Measurements from ENCODE around the gene EMILIN1.
A peak's percentile ranks its signal among the peaks of the same experiment; 100 is the strongest.

The EMILIN1 gene

DNA sequence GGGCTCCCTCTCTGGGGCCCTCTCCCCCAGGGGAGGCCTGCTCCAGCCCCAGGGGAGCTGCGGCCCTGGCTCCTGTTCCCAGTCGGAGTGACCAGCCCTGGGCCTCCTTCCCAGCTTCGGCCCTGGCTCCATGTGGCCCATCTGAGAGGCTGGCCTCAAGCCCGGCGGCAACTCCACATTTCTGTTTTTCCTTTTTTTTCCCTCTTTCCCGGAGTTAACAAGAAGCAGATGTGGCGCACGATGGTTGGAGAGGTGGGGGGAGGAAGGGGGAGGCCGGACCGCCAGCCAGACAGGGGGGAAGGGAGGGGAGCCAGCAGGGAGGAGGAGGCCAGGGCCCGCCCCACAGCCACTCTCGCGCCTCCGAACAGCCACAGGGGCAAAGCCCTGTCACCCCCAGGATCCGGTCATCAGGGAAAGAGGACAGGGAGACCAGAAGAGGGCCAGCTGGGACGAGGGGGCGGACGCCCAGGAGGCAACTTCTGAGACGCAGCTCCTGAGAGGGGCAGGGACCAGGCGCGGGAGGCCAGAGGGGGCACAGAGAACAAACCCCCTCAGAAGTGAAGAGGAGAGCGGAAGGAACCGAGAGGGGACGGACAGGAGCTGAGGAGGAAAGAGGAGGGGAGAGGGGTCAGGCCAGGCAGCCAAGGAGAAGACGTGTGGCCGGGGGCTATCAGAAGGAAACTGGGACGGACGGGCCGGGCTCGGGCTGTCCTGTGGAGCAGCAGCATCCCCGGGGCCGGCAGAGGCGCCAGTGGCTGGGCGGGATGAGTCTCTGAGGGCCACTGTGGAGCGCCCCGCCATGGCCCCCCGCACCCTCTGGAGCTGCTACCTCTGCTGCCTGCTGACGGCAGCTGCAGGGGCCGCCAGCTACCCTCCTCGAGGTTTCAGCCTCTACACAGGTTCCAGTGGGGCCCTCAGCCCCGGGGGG, at the start of gene EMILIN1:
TSS of gene EMILIN1 (plus strand) at position 349 of the 928 bp plus-strand sequence. CDS start at position 800, 451 bp downstream.
- H3K36me3 ChIP-seq (ENCODE audit: control insufficient read depth in 1 of 2, insufficient read depth in 2 of 2, low read length in 2 of 2): peaks cover 0 to 13% of the 10 kb centered on the region in 2 donors
- H3K27me3 ChIP-seq (ENCODE audit: low read depth, low read length): no peaks in the 10 kb centered on the region
- no peaks in the 10 kb centered on the region for H3K9me3 ChIP-seq (ENCODE audit: control insufficient read depth in 1 of 2, low read length in 2 of 2)
- peak within 1 kb of the TSS; percentile 72 to 73 for H3K4me3 ChIP-seq (ENCODE audit: low read depth in 1 of 2, low read length in 2 of 2)
- H3K4me1 ChIP-seq (ENCODE audit: control insufficient read depth in 1 of 2, insufficient read depth in 2 of 2, low read length in 2 of 2): peaks cover 18 to 65% of the 10 kb centered on the region in 2 donors
- peak within 1 kb of the TSS; percentile 74 for H3K27ac ChIP-seq (ENCODE audit: low read length)

DNA sequence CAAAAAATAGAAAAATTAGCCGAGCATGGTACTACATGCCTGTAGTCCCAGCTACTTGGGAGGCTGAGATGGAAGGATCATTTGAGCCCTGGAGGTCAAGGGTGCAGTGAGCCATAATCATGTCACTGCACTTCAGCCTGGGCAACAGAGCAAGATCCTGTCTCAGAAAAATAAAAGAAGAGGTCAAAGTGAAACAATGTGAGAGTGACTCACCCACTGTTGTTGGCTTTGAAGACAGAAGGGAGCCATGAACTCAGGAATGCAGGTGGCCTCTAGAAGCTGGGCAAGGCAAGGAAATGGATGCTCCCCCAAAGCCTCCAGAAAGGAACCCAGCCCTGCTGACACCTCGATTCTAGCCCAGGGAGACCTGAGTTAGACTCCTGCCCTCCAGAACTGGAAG, 49.4 kb upstream of the EMILIN1 start:
- H3K36me3 ChIP-seq (ENCODE audit: control insufficient read depth in 1 of 2, insufficient read depth in 2 of 2, low read length in 2 of 2): peaks cover 9 to 28% of the 10 kb centered on the region in 2 donors
- H3K9me3 ChIP-seq (ENCODE audit: control insufficient read depth in 1 of 2, low read length in 2 of 2): no peaks in the 10 kb centered on the region
- no peaks in the 10 kb centered on the region for H3K27me3 ChIP-seq (ENCODE audit: low read depth, low read length)
- no peak overlapping the region for H3K27ac ChIP-seq (ENCODE audit: low read length)
- H3K4me3 ChIP-seq (ENCODE audit: low read depth in 1 of 2, low read length in 2 of 2): no peak overlapping the region
- H3K4me1 ChIP-seq (ENCODE audit: control insufficient read depth in 1 of 2, insufficient read depth in 2 of 2, low read length in 2 of 2): peaks cover 4 to 7% of the 10 kb centered on the region in 2 donors

DNA sequence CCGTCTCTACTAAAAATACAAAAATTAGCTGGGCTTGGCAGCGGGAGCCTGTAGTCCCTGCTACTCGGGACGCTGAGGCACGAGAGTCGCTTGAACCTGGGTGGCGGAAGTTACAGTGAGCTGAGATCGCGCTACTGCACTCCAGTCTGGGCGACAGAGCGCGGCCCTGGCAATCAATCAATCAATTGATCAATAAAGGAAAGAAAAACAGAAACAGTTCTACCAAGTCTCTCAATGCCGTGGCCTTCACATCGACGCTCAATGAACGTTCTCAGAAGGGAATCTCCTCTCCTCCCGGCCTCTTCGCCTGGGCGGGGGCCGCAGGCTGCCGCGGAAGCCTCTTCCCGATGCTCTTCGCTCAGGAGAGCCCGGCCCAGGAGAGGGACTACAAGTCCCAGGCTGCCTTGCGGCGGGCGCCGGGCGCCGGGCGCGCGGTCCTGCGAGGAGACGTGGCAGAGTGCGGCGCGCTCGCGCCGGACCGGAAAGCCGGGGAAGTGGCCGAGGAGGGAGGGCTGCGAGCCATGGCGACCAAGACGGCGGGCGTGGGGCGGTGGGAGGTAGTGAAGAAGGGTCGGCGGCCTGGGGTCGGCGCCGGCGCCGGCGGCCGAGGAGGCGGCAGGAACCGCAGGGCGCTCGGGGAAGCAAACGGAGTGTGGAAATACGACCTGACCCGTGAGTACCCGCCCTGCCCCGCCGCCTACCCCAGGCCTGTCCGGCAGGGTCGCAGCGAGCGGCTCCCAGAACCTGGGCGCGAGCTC, 45.7 kb upstream of the EMILIN1 start, which contains the start of gene TMEM214:
TSS of gene TMEM214 (plus strand) at position 471 of the 758 bp plus-strand sequence. CDS start at position 522, 51 bp downstream.
- H3K4me3 ChIP-seq (ENCODE audit: low read depth in 1 of 2, low read length in 2 of 2): peak within 1 kb of the TSS; percentile 84 to 86
- H3K27me3 ChIP-seq (ENCODE audit: low read depth, low read length): no peaks in the 10 kb centered on the region
- H3K9me3 ChIP-seq (ENCODE audit: control insufficient read depth in 1 of 2, low read length in 2 of 2): no peaks in the 10 kb centered on the region
- H3K4me1 ChIP-seq (ENCODE audit: control insufficient read depth in 1 of 2, insufficient read depth in 2 of 2, low read length in 2 of 2): peaks cover 8 to 16% of the 10 kb centered on the region in 2 donors
- H3K27ac ChIP-seq (ENCODE audit: low read length): peak within 1 kb of the TSS; percentile 82
- peaks cover 27 to 33% of the 10 kb centered on the region in 2 donors for H3K36me3 ChIP-seq (ENCODE audit: control insufficient read depth in 1 of 2, insufficient read depth in 2 of 2, low read length in 2 of 2)

DNA sequence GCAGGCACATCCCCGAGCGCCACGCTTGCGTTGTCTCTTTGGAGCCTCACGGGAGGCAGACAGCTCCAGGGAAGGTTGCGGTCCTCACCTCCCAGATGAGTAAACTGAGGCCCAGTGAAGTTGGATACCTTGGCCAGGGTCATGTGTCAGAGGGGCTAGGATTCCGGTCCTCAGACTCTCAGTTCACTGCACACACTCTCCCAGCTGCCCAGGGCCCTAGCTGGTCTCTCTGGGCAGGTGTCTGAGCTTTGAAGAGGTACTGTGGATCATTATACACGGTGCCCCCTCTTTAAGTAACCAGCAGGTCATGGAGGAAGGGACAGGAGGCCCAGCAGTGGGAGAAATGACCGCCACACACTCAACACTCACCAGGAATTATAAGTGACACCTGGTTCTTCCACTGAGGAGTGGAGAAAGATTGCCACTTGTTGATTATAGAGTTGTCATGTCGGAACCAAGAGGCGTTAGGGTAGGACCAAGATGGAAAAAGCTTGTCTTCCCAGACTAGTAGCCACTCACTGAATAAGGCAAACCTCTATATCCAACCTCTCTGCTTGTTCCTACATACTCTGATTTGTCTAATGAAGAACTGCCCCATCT, 45.1 kb upstream of the EMILIN1 start:
- peak overlapping the region; percentile 82 for H3K27ac ChIP-seq (ENCODE audit: low read length)
- no peaks in the 10 kb centered on the region for H3K9me3 ChIP-seq (ENCODE audit: control insufficient read depth in 1 of 2, low read length in 2 of 2)
- H3K27me3 ChIP-seq (ENCODE audit: low read depth, low read length): no peaks in the 10 kb centered on the region
- H3K4me3 ChIP-seq (ENCODE audit: low read depth in 1 of 2, low read length in 2 of 2): peak overlapping the region; percentile 84 to 86
- H3K36me3 ChIP-seq (ENCODE audit: control insufficient read depth in 1 of 2, insufficient read depth in 2 of 2, low read length in 2 of 2): peaks cover 34 to 35% of the 10 kb centered on the region in 2 donors
- peaks cover 8 to 16% of the 10 kb centered on the region in 2 donors for H3K4me1 ChIP-seq (ENCODE audit: control insufficient read depth in 1 of 2, insufficient read depth in 2 of 2, low read length in 2 of 2)

DNA sequence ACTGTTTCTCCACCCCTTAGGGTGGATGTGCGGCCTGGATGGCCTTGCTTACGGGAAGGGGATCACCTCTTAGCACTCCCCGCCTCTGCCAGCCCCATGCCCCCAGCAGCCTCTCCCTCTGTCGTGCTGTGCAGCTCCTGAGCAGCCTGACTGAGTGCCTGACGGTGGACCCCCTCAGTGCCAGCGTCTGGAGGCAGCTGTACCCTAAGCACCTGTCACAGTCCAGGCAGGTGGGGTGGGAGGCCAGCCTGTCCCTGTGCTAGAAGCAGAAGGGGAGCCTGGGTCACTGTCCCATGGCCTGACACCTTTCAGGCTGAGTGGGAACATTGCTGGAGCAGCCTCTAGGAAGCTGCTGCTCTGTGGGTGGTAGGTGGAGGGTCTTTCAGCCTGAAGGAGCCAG, 40.4 kb upstream of the EMILIN1 start:
- Histone ChIP-seq H3K27me3 (ENCODE audit: low read depth, low read length) (no peaks in the 10 kb centered on the region), H3K9me3 (ENCODE audit: control insufficient read depth in 1 of 2, low read length in 2 of 2) (no peaks in the 10 kb centered on the region), H3K4me1 (ENCODE audit: control insufficient read depth in 1 of 2, insufficient read depth in 2 of 2, low read length in 2 of 2) (peaks cover 8 to 16% of the 10 kb centered on the region in 2 donors), H3K36me3 (ENCODE audit: control insufficient read depth in 1 of 2, insufficient read depth in 2 of 2, low read length in 2 of 2) (peaks cover 67 to 70% of the 10 kb centered on the region in 2 donors), H3K4me3 (ENCODE audit: low read depth in 1 of 2, low read length in 2 of 2) (no peak overlapping the region), H3K27ac (ENCODE audit: low read length) (no peak overlapping the region)

DNA sequence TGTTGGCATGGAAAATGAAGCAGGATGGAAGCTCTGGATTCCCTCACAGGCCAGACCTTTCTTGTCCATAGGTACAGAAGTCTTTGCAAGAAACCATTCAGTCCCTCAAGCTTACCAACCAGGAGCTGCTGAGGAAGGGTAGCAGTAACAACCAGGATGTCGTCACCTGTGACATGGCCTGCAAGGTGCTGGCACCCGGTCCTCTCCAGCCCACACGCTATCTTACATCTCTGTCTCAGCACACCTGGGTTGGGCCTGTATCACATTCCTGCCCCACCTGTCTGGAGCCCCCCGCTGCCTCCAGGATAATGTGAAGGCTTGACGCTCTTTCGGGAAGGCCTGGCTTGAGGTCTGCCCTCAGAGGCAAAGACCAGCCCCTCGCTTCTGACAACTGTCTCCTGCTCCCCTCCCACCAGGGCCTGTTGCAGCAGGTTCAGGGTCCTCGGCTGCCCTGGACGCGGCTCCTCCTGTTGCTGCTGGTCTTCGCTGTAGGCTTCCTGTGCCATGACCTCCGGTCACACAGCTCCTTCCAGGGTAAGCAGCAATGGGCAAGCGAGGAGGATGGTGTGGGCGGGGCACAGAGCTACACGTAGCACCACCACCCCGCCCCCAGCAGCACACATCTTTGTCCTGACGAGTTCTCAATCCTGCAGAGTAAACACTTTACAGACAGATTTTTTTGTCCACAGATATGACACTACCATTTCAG, 39.6 kb upstream of the EMILIN1 start:
- peaks cover 67 to 70% of the 10 kb centered on the region in 2 donors for H3K36me3 ChIP-seq (ENCODE audit: control insufficient read depth in 1 of 2, insufficient read depth in 2 of 2, low read length in 2 of 2)
- no peak overlapping the region for H3K27ac ChIP-seq (ENCODE audit: low read length)
- H3K4me3 ChIP-seq (ENCODE audit: low read depth in 1 of 2, low read length in 2 of 2): no peak overlapping the region
- peaks cover 6 to 12% of the 10 kb centered on the region in 2 donors for H3K4me1 ChIP-seq (ENCODE audit: control insufficient read depth in 1 of 2, insufficient read depth in 2 of 2, low read length in 2 of 2)
- H3K9me3 ChIP-seq (ENCODE audit: control insufficient read depth in 1 of 2, low read length in 2 of 2): no peaks in the 10 kb centered on the region
- H3K27me3 ChIP-seq (ENCODE audit: low read depth, low read length): no peaks in the 10 kb centered on the region

DNA sequence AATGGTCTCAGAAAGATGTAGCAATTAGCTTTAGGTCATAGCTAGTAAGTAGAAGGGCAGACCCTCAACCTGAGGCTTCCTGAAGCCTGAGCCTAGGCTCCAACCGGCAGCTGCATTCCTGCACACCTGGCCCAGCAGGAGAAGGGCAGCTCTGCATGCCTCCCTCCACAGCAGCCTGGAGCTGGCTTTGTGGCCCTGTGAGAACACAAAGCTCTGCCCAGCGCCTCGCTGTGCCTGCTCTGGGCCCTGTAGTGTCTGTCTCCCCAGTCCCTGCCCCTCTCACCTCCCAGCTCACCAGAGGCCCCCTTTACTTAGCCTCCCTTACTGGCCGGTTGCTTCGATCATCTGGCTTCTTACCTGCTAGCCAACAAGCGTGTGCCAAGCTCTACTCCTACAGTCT, 39.0 kb upstream of the EMILIN1 start:
- Histone ChIP-seq H3K36me3 (ENCODE audit: control insufficient read depth in 1 of 2, insufficient read depth in 2 of 2, low read length in 2 of 2) (peaks cover 67 to 70% of the 10 kb centered on the region in 2 donors), H3K4me1 (ENCODE audit: control insufficient read depth in 1 of 2, insufficient read depth in 2 of 2, low read length in 2 of 2) (peaks cover 0 to 6% of the 10 kb centered on the region in 2 donors), H3K27ac (ENCODE audit: low read length) (no peak overlapping the region), H3K4me3 (ENCODE audit: low read depth in 1 of 2, low read length in 2 of 2) (no peak overlapping the region), H3K9me3 (ENCODE audit: control insufficient read depth in 1 of 2, low read length in 2 of 2) (no peaks in the 10 kb centered on the region), H3K27me3 (ENCODE audit: low read depth, low read length) (no peaks in the 10 kb centered on the region)

DNA sequence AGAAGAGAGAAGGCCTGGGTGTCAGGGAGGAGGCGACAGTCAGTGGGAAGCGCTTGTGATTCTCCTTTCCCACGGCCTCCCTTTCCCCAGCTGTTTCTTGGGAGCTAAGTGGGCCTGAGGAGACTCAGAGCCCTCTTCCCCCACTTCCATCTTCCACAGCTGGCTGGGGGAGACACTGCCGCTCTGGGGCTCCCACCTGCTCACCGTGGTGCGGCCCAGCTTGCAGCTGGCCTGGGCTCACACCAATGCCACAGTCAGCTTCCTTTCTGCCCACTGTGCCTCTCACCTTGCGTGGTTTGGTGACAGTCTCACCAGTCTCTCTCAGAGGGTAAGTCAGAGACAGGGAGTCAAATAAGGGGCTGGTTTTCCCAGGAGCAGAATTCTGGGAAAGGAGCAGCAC, 38.5 kb upstream of the EMILIN1 start:
- no peak overlapping the region for H3K4me3 ChIP-seq (ENCODE audit: low read depth in 1 of 2, low read length in 2 of 2)
- H3K27me3 ChIP-seq (ENCODE audit: low read depth, low read length): no peaks in the 10 kb centered on the region
- no peaks in the 10 kb centered on the region for H3K9me3 ChIP-seq (ENCODE audit: control insufficient read depth in 1 of 2, low read length in 2 of 2)
- no peak overlapping the region for H3K27ac ChIP-seq (ENCODE audit: low read length)
- peaks cover 67 to 69% of the 10 kb centered on the region in 2 donors for H3K36me3 ChIP-seq (ENCODE audit: control insufficient read depth in 1 of 2, insufficient read depth in 2 of 2, low read length in 2 of 2)
- H3K4me1 ChIP-seq (ENCODE audit: control insufficient read depth in 1 of 2, insufficient read depth in 2 of 2, low read length in 2 of 2): peaks cover 0 to 3% of the 10 kb centered on the region in 2 donors

DNA sequence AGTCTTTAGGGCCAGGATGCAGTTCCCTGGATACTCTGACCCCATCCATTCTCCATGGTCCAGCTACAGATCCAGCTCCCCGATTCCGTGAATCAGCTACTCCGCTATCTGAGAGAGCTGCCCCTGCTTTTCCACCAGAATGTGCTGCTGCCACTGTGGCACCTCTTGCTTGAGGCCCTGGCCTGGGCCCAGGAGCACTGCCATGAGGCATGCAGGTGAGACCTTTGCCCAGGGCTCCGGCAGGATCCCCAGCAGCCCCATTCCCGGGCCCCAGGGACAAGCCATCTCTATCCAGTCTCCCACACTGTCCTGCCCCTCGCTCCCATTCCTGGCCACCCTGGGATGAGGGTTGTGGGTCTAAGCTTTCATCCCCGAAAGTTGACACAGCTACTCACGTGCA, 38.1 kb upstream of the EMILIN1 start:
- H3K36me3 ChIP-seq (ENCODE audit: control insufficient read depth in 1 of 2, insufficient read depth in 2 of 2, low read length in 2 of 2): peaks cover 64 to 65% of the 10 kb centered on the region in 2 donors
- H3K4me3 ChIP-seq (ENCODE audit: low read depth in 1 of 2, low read length in 2 of 2): no peak overlapping the region
- H3K4me1 ChIP-seq (ENCODE audit: control insufficient read depth in 1 of 2, insufficient read depth in 2 of 2, low read length in 2 of 2): no peaks in the 10 kb centered on the region
- no peaks in the 10 kb centered on the region for H3K27me3 ChIP-seq (ENCODE audit: low read depth, low read length)
- H3K9me3 ChIP-seq (ENCODE audit: control insufficient read depth in 1 of 2, low read length in 2 of 2): no peaks in the 10 kb centered on the region
- H3K27ac ChIP-seq (ENCODE audit: low read length): no peak overlapping the region

DNA sequence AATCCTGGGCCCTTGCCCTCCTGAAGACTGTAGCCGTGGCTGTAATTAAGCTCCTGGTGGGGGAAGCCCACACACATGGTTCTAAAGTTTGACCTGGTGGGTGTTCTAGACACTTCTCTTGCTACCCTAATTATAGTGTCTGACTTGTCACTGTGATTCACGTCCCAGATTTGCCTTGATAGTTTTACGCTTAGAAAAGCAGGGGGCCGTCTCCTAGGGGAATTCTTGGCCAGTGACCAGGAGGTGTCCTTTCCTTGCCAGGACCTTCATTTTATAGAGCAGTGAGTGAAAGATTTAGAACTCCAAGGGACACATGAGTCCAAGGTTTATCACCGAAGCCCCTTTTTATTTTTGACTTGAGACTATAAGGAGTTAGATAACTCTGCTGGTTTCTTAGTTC, 36.7 kb upstream of the EMILIN1 start:
- no peak overlapping the region for H3K4me3 ChIP-seq (ENCODE audit: low read depth in 1 of 2, low read length in 2 of 2)
- H3K27ac ChIP-seq (ENCODE audit: low read length): no peak overlapping the region
- no peaks in the 10 kb centered on the region for H3K9me3 ChIP-seq (ENCODE audit: control insufficient read depth in 1 of 2, low read length in 2 of 2)
- H3K36me3 ChIP-seq (ENCODE audit: control insufficient read depth in 1 of 2, insufficient read depth in 2 of 2, low read length in 2 of 2): peaks cover 49 to 50% of the 10 kb centered on the region in 2 donors
- no peaks in the 10 kb centered on the region for H3K27me3 ChIP-seq (ENCODE audit: low read depth, low read length)
- H3K4me1 ChIP-seq (ENCODE audit: control insufficient read depth in 1 of 2, insufficient read depth in 2 of 2, low read length in 2 of 2): no peaks in the 10 kb centered on the region

Data from muscle layer of duodenum (tissue), 2 donors.